GM18511 (cell line): ENCODE results near the gene HEPN1.
A peak's percentile ranks its signal among the peaks of the same experiment; 100 is the strongest.

Source experiments
- ATAC-seq: cut with Tn5 transposase; IDR thresholded peaks from one replicate; pipeline ENCODE4 v1.9.1; 2021; ENCODE audit warnings: mild to moderate bottlenecking, moderate library complexity; ENCODE audit not compliant: unreplicated experiment

HEPN1 gene

GRCh38 chr11:124898711-124899110 lies 20.3 kb upstream of the HEPN1 start:
- ATAC-seq, result no peak

GRCh38 chr11:124899383-124900145 lies 19.5 kb upstream of the HEPN1 start:
- no peak for ATAC-seq

- no peak for ATAC-seq
Measured at GRCh38 chr11:124900464-124900863, 18.6 kb upstream of the HEPN1 start.

GRCh38 chr11:124902616-124903015 lies 16.4 kb upstream of the HEPN1 start:
- no peak for ATAC-seq

- no peak for ATAC-seq
Measured at GRCh38 chr11:124915541-124916369, 3.3 kb upstream of the HEPN1 start.

GRCh38 chr11:124916370-124916710 lies 2.7 kb upstream of the HEPN1 start:
- no peak for ATAC-seq

GRCh38 chr11:124917115-124917637 lies 1.9 kb upstream of the HEPN1 start:
- ATAC-seq, result no peak

GRCh38 chr11:124919898-124920297 lies 848 bp downstream of the HEPN1 start:
- no peak for ATAC-seq

- ATAC-seq, result peak; percentile 14
Measured at GRCh38 chr11:124920356-124920755, 1.3 kb downstream of the HEPN1 start.

- ATAC-seq, result peak; percentile 54
Measured at GRCh38 chr11:124920870-124921609, 2.0 kb downstream of the HEPN1 start.

- no peak for ATAC-seq
Measured at GRCh38 chr11:124922831-124923230, 3.8 kb downstream of the HEPN1 start.

- ATAC-seq, result no peak
Measured at GRCh38 chr11:124923296-124923695, 4.2 kb downstream of the HEPN1 start.

GRCh38 chr11:124928942-124929665 lies 10.1 kb downstream of the HEPN1 start:
- ATAC-seq, result no peak

GRCh38 chr11:124930799-124931198 lies 11.7 kb downstream of the HEPN1 start:
- ATAC-seq, result peak; percentile 91

- ATAC-seq, result no peak
Measured at GRCh38 chr11:124934862-124935547, 16.0 kb downstream of the HEPN1 start.

GRCh38 chr11:124935548-124936514 lies 16.8 kb downstream of the HEPN1 start, which contains the start of gene HEPACAM:
Gene HEPACAM (minus strand): TSS chr11:124936047. CDS start chr11:124936006, 41 bp downstream.
- ATAC-seq, result no peak

GRCh38 chr11:124937336-124937935 lies 18.4 kb downstream of the HEPN1 start:
- ATAC-seq, result no peak

GRCh38 chr11:124938206-124938765 lies 19.2 kb downstream of the HEPN1 start:
- no peak for ATAC-seq
